WTC11 (cell line): Measurements from ENCODE around the gene LDLRAD4.

Experiments
- E2F4 ChIP-seq: sonication (generic); formaldehyde crosslinking; IDR thresholded peaks from 2 replicates; pipeline ENCODE4 v1.8.1; 2022; ENCODE audit warnings: low read depth, mild to moderate bottlenecking, moderate library complexity, missing genetic modification reagents, borderline replicate concordance
- EMX1 ChIP-seq: fragments of 250-450 bp; sonication (Bioruptor Pico); IDR thresholded peaks from 2 replicates; pipeline ENCODE4 v1.8.0; 2021; ENCODE audit warnings: mild to moderate bottlenecking
- MXD4 ChIP-seq: fragments of 250-450 bp; sonication (Bioruptor Pico); IDR thresholded peaks from 2 replicates; pipeline ENCODE4 v1.8.0; 2021; ENCODE audit warnings: mild to moderate bottlenecking, moderate library complexity, borderline replicate concordance
- NFYB ChIP-seq: sonication (generic); formaldehyde crosslinking; conservative IDR thresholded peaks from 2 replicates; pipeline ENCODE4 v1.8.0; 2022; ENCODE audit warnings: low read depth, missing genetic modification reagents
- NR3C1 ChIP-seq: sonication (generic); formaldehyde crosslinking; conservative IDR thresholded peaks from 2 replicates; pipeline ENCODE4 v1.8.1; 2023; ENCODE audit warnings: low read depth, mild to moderate bottlenecking, missing genetic modification reagents
- SMAD3 ChIP-seq: sonication (generic); formaldehyde crosslinking; IDR thresholded peaks from 2 replicates; pipeline ENCODE4 v1.8.0; 2022; ENCODE audit warnings: missing genetic modification reagents, mild to moderate bottlenecking, borderline replicate concordance
- TF ChIP-seq, protein P1 (sequence below): fragments of 200-600 bp; IDR thresholded peaks from 2 replicates; pipeline ENCODE4 v1.8.0; 2022; ENCODE audit warnings: antibody characterized with exemption
- TF ChIP-seq, protein P2 (sequence below): sonication (generic); formaldehyde crosslinking; IDR thresholded peaks from 2 replicates; pipeline ENCODE4 v1.8.1; 2022; ENCODE audit warnings: missing genetic modification reagents, borderline replicate concordance

DNA sequence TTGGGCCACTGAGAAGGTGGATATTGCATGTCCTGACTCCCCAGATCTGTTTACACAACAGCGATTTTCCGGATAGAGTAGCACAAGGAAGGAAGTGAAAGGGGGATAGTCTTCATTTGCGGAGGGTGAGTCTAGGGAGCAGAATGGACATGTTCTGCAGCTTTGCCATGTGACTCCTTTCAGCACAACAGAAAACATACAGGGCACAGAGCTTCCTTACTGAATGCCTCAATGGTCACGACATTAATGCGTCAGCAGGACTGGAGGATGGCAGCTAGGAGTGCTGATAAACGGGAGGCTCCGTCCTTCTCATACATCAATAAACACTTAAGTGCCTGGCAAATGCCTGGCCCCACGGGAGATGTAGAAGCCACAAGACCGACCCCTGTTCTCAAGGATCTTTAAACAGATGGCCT, 344.8 kb downstream of the LDLRAD4 start:
- TF ChIP-seq, protein P1, sequence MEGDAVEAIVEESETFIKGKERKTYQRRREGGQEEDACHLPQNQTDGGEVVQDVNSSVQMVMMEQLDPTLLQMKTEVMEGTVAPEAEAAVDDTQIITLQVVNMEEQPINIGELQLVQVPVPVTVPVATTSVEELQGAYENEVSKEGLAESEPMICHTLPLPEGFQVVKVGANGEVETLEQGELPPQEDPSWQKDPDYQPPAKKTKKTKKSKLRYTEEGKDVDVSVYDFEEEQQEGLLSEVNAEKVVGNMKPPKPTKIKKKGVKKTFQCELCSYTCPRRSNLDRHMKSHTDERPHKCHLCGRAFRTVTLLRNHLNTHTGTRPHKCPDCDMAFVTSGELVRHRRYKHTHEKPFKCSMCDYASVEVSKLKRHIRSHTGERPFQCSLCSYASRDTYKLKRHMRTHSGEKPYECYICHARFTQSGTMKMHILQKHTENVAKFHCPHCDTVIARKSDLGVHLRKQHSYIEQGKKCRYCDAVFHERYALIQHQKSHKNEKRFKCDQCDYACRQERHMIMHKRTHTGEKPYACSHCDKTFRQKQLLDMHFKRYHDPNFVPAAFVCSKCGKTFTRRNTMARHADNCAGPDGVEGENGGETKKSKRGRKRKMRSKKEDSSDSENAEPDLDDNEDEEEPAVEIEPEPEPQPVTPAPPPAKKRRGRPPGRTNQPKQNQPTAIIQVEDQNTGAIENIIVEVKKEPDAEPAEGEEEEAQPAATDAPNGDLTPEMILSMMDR = no peak
- TF ChIP-seq NR3C1 (CRISPR knock-in tag) (no peak), MXD4 (CRISPR knock-in tag) (no peak), E2F4 (CRISPR knock-in tag) (no peak), EMX1 (CRISPR knock-in tag) (no peak), NFYB (CRISPR knock-in tag) (no peak), SMAD3 (CRISPR knock-in tag) (no peak)
- TF ChIP-seq, protein P2, sequence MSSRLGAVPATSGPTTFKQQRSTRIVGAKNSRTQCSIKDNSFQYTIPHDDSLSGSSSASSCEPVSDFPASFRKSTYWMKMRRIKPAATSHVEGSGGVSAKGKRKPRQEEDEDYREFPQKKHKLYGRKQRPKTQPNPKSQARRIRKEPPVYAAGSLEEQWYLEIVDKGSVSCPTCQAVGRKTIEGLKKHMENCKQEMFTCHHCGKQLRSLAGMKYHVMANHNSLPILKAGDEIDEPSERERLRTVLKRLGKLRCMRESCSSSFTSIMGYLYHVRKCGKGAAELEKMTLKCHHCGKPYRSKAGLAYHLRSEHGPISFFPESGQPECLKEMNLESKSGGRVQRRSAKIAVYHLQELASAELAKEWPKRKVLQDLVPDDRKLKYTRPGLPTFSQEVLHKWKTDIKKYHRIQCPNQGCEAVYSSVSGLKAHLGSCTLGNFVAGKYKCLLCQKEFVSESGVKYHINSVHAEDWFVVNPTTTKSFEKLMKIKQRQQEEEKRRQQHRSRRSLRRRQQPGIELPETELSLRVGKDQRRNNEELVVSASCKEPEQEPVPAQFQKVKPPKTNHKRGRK = no peak
